Ascending aorta (tissue), 2 donors: ENCODE measurements around the gene MARCHF10. TPM values are rescaled to one million over a fixed set of nuclear protein-coding genes. Genes with fewer than 3 reads are reported as not detected.

Experiments used
- DNase-seq, 2 donors: peaks; one replicate each; pipeline ENCODE4 v3.0.0-alpha.2; 2019; ENCODE audit warnings: low spot score in 2 of 2
- H3K27ac ChIP-seq, 2 donors: fragments of 200-600 bp; sonication (generic); one replicate each; pipeline ENCODE4 v1.5.1; 2016 to 2017; ENCODE audit warnings: mild to moderate bottlenecking in 1 of 2
- H3K27me3 ChIP-seq: fragments of 200-600 bp; sonication (generic); one replicate; pipeline ENCODE4 v1.5.1; 2017
- H3K36me3 ChIP-seq, 2 donors: fragments of 200-600 bp; sonication (generic); one replicate each; pipeline ENCODE4 v1.5.1; 2016
- H3K4me1 ChIP-seq, 2 donors: fragments of 200-600 bp; sonication (generic); one replicate each; pipeline ENCODE4 v1.5.1; 2016 to 2017; ENCODE audit warnings: mild to moderate bottlenecking in 1 of 2
- H3K4me3 ChIP-seq, 2 donors: fragments of 200-600 bp; sonication (generic); one replicate each; pipeline ENCODE4 v1.5.1; 2016 to 2017; ENCODE audit warnings: mild to moderate bottlenecking in 1 of 2
- H3K9me3 ChIP-seq, 2 donors: fragments of 200-600 bp; sonication (generic); one replicate each; pipeline ENCODE4 v1.5.1; 2016
- CTCF ChIP-seq, 3 experiments: fragments of 200-600 bp in 2 of 3; fragments of 450-650 bp in 1 of 3; sonication (generic) in 2 of 3; IDR thresholded peaks; one replicate each; pipeline ENCODE4 v1.5.1; 2016 to 2019; ENCODE audit warnings: antibody characterized with exemption in 3 of 3, mild to moderate bottlenecking in 1 of 3, moderate library complexity in 1 of 3
- intact Hi-C: fragments of 100-400 bp; cut with DNase I; formaldehyde crosslinking; loops from one replicate; pipeline ENCODE4 v1.15.1; 2023
- total RNA-seq: library from RNA; depleted of rRNA; stranded (reverse); fragments of >200 nt; gene quantifications from one replicate; pipeline ENCODE4 v1.1.0, GENCODE V29; 2016

Gene MARCHF10
- total RNA-seq, 1 donor from 2014 or later: not detected

DNA sequence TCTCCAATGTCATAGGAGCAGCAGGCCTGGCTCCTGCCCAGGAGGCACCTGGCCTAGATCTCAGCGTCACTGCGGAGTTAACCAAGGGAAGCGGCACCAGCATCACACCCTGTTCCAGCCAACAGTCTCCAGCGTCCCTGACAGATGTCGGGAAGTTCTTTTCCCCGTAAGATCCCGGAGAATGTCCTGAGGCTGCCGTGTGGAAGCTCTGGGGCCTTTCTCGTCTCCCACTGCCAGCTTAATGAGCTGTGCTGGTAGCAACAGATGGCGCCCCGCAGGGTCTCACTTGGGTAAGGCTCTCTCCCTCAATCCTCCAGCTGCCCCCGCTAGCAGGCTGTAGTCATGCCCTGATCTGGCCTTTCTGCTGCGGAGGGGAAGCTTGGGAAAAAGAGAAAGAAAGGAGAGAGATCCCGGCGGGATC lies 57.5 kb downstream of the MARCHF10 start:
- no peaks in the 10 kb centered on the region for H3K4me1 ChIP-seq
- no peak for TF ChIP-seq CTCF (IDR thresholded peaks at IDR 0.05)
- no peak overlapping the region for H3K27ac ChIP-seq
- H3K4me3 ChIP-seq: no peak overlapping the region
- intact Hi-C loops: no loop called here
- DNase-seq: no peak
- no peaks in the 10 kb centered on the region for H3K36me3 ChIP-seq
- no peaks in the 10 kb centered on the region for H3K9me3 ChIP-seq
- H3K27me3 ChIP-seq: no peaks in the 10 kb centered on the region

GRCh38 chr17:62749926-62750325 lies 58.2 kb downstream of the MARCHF10 start:
- H3K27me3 ChIP-seq: no peaks in the 10 kb centered on the region
- H3K4me1 ChIP-seq: no peaks in the 10 kb centered on the region
- H3K4me3 ChIP-seq: no peak overlapping the region
- no peak for DNase-seq
- no peaks in the 10 kb centered on the region for H3K9me3 ChIP-seq
- no peak for TF ChIP-seq CTCF (IDR thresholded peaks at IDR 0.05)
- H3K36me3 ChIP-seq: no peaks in the 10 kb centered on the region
- intact Hi-C loops: no loop called here
- no peak overlapping the region for H3K27ac ChIP-seq

- no peak overlapping the region for H3K4me3 ChIP-seq
Measured at GRCh38 chr17:62746941-62747340, 61.2 kb downstream of the MARCHF10 start.

DNA sequence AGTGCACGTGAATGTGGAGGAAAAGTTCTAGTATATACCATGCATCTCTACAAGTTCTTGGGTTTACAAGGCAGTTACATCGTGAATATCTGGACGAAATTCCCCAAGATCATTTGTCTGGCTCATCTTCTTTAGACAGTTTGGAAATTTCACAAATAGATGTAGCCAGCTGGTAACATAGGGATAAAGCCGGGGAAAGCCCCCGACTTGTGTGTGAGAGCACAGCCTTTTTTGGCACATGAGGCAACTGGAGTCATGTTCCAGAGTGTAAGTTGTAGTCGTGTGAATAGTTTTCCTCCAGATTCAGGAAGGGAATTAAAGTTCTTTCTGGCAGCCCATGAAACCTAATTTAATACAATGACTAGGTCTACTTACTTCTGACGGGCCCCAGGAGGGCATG lies 62.3 kb downstream of the MARCHF10 start:
- H3K9me3 ChIP-seq: no peaks in the 10 kb centered on the region
- H3K4me1 ChIP-seq: no peaks in the 10 kb centered on the region
- no peaks in the 10 kb centered on the region for H3K27me3 ChIP-seq
- no peaks in the 10 kb centered on the region for H3K36me3 ChIP-seq
- intact Hi-C loops: no loop called here
- no peak overlapping the region for H3K4me3 ChIP-seq
- H3K27ac ChIP-seq: no peak overlapping the region
- TF ChIP-seq CTCF (IDR thresholded peaks at IDR 0.05): no peak
- DNase-seq: no peak

More at GRCh38 chr17:62746941-62747340, 61.2 kb downstream of the MARCHF10 start:
- Histone ChIP-seq H3K27me3 (no peaks in the 10 kb centered on the region), H3K4me1 (no peaks in the 10 kb centered on the region), H3K9me3 (no peaks in the 10 kb centered on the region), H3K27ac (no peak overlapping the region), H3K36me3 (no peaks in the 10 kb centered on the region)
- TF ChIP-seq CTCF (IDR thresholded peaks at IDR 0.05): no peak
- DNase-seq: no peak
- intact Hi-C loops: no loop called here

GRCh38 chr17:62744259-62744658 lies 63.9 kb downstream of the MARCHF10 start:
- TF ChIP-seq CTCF (IDR thresholded peaks at IDR 0.05): no peak
- Histone ChIP-seq H3K36me3 (no peaks in the 10 kb centered on the region), H3K27ac (no peak overlapping the region), H3K4me1 (no peaks in the 10 kb centered on the region), H3K4me3 (no peak overlapping the region), H3K27me3 (no peaks in the 10 kb centered on the region), H3K9me3 (no peaks in the 10 kb centered on the region)
- DNase-seq: no peak
- intact Hi-C loops: no loop called here

GRCh38 chr17:62741290-62741689 lies 66.8 kb downstream of the MARCHF10 start:
- no peak for TF ChIP-seq CTCF (IDR thresholded peaks at IDR 0.05)
- H3K27ac ChIP-seq: no peak overlapping the region
- no peaks in the 10 kb centered on the region for H3K27me3 ChIP-seq
- H3K4me1 ChIP-seq: no peaks in the 10 kb centered on the region
- H3K36me3 ChIP-seq: no peaks in the 10 kb centered on the region
- intact Hi-C loops: no loop called here
- H3K9me3 ChIP-seq: no peaks in the 10 kb centered on the region
- no peak overlapping the region for H3K4me3 ChIP-seq
- DNase-seq: no peak
